T-cell (primary cell): ENCODE results near the gene EEFSEC. TPM values are rescaled to one million over a fixed set of nuclear protein-coding genes. Genes with fewer than 3 reads are reported as not detected.

Experiments
- ATAC-seq, 4 experiments: fragments of 200-7000 bp in 3 of 4; fragments of 150-1000 bp in 1 of 4; cut with Tn5 transposase; replicated peaks in 1 of 4; 1 replicate in 3 of 4; 2 replicates in 1 of 4; pipeline ENCODE4 v1.10.0; 2021; ENCODE audit warnings: moderate library complexity in 3 of 4, mild to moderate bottlenecking in 2 of 4, moderate number of reproducible peaks in 1 of 4
- CTCF ChIA-PET, 2 donors: fragments of 300-600 bp; sonication (Branson Sonifier 250); formaldehyde crosslinking; loops; one replicate each; lab custom pipeline; 2022; ENCODE audit warnings: antibody characterized with exemption in 2 of 2; lab: Charles Lee
- POLR2A ChIA-PET, 2 donors: fragments of 300-600 bp; sonication (Branson Sonifier 250); formaldehyde crosslinking; loops; one replicate each; lab custom pipeline; 2022; ENCODE audit warnings: antibody characterized with exemption in 2 of 2; lab: Charles Lee
- DNase-seq, 35 experiments: peaks; one replicate each; pipeline versions ENCODE4 v3.0.0 to v3.0.0-alpha.2; 2013 to 2023
- H3K27ac ChIP-seq: one replicate; pipeline ENCODE4 v1.5.1; 2013; ENCODE audit warnings: low read length
- H3K27me3 ChIP-seq, 2 experiments: replicated peaks in 1 of 2; 1 replicate in 1 of 2; 2 replicates in 1 of 2; pipeline versions ENCODE4 v1.6.1 to v1.7.0; 2013; ENCODE audit warnings: low read length in 1 of 2, mixed read lengths in 1 of 2; ENCODE audit not compliant: control insufficient read depth in 2 of 2, insufficient read depth in 2 of 2; ENCODE audit errors: extremely low read depth in 1 of 2
- H3K36me3 ChIP-seq, 2 donors: 1 replicate in 1 of 2; 2 replicates in 1 of 2; pipeline versions ENCODE4 v1.6.1 to v1.7.0; 2013; ENCODE audit warnings: low read length in 1 of 2; ENCODE audit not compliant: control insufficient read depth in 2 of 2, insufficient read depth in 1 of 2; ENCODE audit errors: extremely low read depth in 1 of 2
- H3K4me1 ChIP-seq, 2 experiments: 1 replicate in 1 of 2; 2 replicates in 1 of 2; pipeline versions ENCODE4 v1.6.1 to v1.7.0; 2013; ENCODE audit warnings: low read length in 2 of 2, mixed read lengths in 1 of 2; ENCODE audit not compliant: insufficient read depth in 2 of 2, control insufficient read depth in 1 of 2; ENCODE audit errors: extremely low read depth in 1 of 2
- H3K4me3 ChIP-seq, 2 donors: 1 replicate in 1 of 2; 2 replicates in 1 of 2; pipeline versions ENCODE4 v1.5.1 to v1.7.0; 2013; ENCODE audit warnings: mild to moderate bottlenecking in 2 of 2, low read length in 1 of 2, moderate library complexity in 1 of 2; ENCODE audit not compliant: control insufficient read depth in 1 of 2; ENCODE audit errors: extremely low read depth in 1 of 2
- H3K9me3 ChIP-seq: 2 replicates; pipeline ENCODE4 v1.7.0; 2013
- H3K27ac Mint-ChIP-seq, 2 donors: one replicate each; pipeline ENCODE4 v1.8.0; 2020 to 2021; ENCODE audit warnings: mild to moderate bottlenecking in 2 of 2, mixed read lengths in 2 of 2
- H3K27me3 Mint-ChIP-seq, 2 donors: one replicate each; pipeline ENCODE4 v1.8.0; 2021 to 2022; ENCODE audit warnings: mixed read lengths in 2 of 2
- H3K36me3 Mint-ChIP-seq: one replicate; pipeline ENCODE4 v1.8.0; 2021; ENCODE audit warnings: mixed read lengths
- H3K4me1 Mint-ChIP-seq, 3 donors: one replicate each; pipeline ENCODE4 v1.8.0; 2020 to 2022; ENCODE audit warnings: mixed read lengths in 3 of 3, mild to moderate bottlenecking in 1 of 3
- H3K4me3 Mint-ChIP-seq, 3 donors: one replicate each; pipeline ENCODE4 v1.8.0; 2020 to 2022; ENCODE audit warnings: mild to moderate bottlenecking in 3 of 3, mixed read lengths in 3 of 3, moderate library complexity in 3 of 3
- H3K9me3 Mint-ChIP-seq, 3 donors: one replicate each; pipeline ENCODE4 v1.8.0; 2020 to 2022; ENCODE audit warnings: mixed read lengths in 3 of 3
- WGBS: methylation state at CpG from one replicate; pipeline ENCODE4 v1.1.5; 2013; ENCODE audit warnings: missing lambda C conversion rate; ENCODE audit not compliant: insufficient coverage; 5-methylcytosine and 5-hydroxymethylcytosine counted together
- total RNA-seq, 35 experiments: library from RNA in 6 of 35; stranded (reverse) in 6 of 35; fragments of 120-200 nt in 1 of 35; gene quantifications; one replicate each; pipeline versions ENCODE4 v1.2.1 to v1.2.4 and lab custom pipeline; 2013 to 2026

EEFSEC gene
- total RNA-seq, 5 donors from 2014 or later (not counting 1 experiment from before 2014, with no cell fraction given), result 15.9 to 21.1 (median 19.1) TPM

- no peak for DNase-seq
- Mint-ChIP-seq H3K4me1 (peaks cover 13 to 19% (median 17%) of the 10 kb centered on the region in 3 donors), H3K27me3 (no peaks in the 10 kb centered on the region), H3K9me3 (no peaks in the 10 kb centered on the region), H3K36me3 (no peaks in the 10 kb centered on the region), H3K27ac (no peak overlapping the region), H3K4me3 (no peak overlapping the region)
- H3K27ac ChIP-seq, result no peak overlapping the region
- H3K9me3 ChIP-seq, result no peaks in the 10 kb centered on the region
- H3K4me3 ChIP-seq, result no peak overlapping the region
- CTCF ChIA-PET, result interaction anchor here in 1 of 2 donors (0.6 kb wide), 2 partner anchors 14 to 89 kb away, joined by 3 read pairs; no protein-coding TSS in a partner anchor
- peaks cover 0 to 4% of the 10 kb centered on the region in 2 experiments for H3K4me1 ChIP-seq
- H3K27me3 ChIP-seq, result no peaks in the 10 kb centered on the region
- H3K36me3 ChIP-seq, result no peaks in the 10 kb centered on the region
- POLR2A ChIA-PET, result no interaction called here
- ATAC-seq, result no peak
- 89% methylated on average over 6 of the region's 14 CpGs for WGBS
Measured at GRCh38 chr3:128232376-128233178, 79.3 kb downstream of the EEFSEC start.

- ATAC-seq, result no peak
Measured at GRCh38 chr3:128235207-128235926, 82.1 kb downstream of the EEFSEC start.

DNA sequence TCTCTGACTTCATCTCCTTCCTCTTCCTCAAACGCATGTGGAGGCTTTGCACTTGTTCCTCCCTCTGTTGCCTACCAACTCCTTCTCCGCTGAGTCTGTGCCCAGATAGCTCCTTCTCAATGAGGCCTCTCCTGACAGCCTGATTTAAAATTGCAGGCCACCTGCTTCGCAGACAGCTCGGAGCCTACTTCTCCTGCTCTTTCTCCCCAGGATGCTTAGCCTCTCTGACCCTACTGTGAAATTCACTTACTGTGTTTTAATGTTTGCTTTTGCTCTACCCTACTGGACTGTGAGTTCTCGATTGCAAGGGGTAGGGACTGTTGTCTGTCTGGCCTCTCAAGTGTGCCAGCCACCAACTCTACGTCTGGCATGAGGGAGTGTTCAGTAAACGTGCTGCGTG lies 83.4 kb downstream of the EEFSEC start:
- no peaks in the 10 kb centered on the region for H3K36me3 ChIP-seq
- no peaks in the 10 kb centered on the region for H3K36me3 Mint-ChIP-seq
- H3K9me3 ChIP-seq, result no peaks in the 10 kb centered on the region
- H3K9me3 Mint-ChIP-seq, result no peaks in the 10 kb centered on the region
- ATAC-seq, result no peak
- ChIA-PET POLR2A (no interaction called here), CTCF (no interaction called here)
- H3K4me3 ChIP-seq, result no peak overlapping the region
- 94% methylated on average over 5 of the region's 8 CpGs for WGBS
- peaks cover 0 to 10% of the 10 kb centered on the region in 2 experiments for H3K4me1 ChIP-seq
- H3K4me3 Mint-ChIP-seq, result no peak overlapping the region
- H3K27ac ChIP-seq, result no peak overlapping the region
- H3K27ac Mint-ChIP-seq, result peak overlapping the region; percentile 12 to 61
- no peaks in the 10 kb centered on the region for H3K27me3 ChIP-seq
- H3K27me3 Mint-ChIP-seq, result no peaks in the 10 kb centered on the region
- H3K4me1 Mint-ChIP-seq, result peaks cover 36 to 40% (median 40%) of the 10 kb centered on the region in 3 donors
- no peak for DNase-seq

More at GRCh38 chr3:128235207-128235926, 82.1 kb downstream of the EEFSEC start:
- DNase-seq, result no peak
- Mint-ChIP-seq H3K4me1 (peaks cover 31 to 33% (median 33%) of the 10 kb centered on the region in 3 donors), H3K4me3 (no peak overlapping the region), H3K36me3 (no peaks in the 10 kb centered on the region), H3K9me3 (no peaks in the 10 kb centered on the region), H3K27me3 (no peaks in the 10 kb centered on the region), H3K27ac (no peak overlapping the region)
- H3K36me3 ChIP-seq, result no peaks in the 10 kb centered on the region
- no peaks in the 10 kb centered on the region for H3K9me3 ChIP-seq
- POLR2A ChIA-PET, result no interaction called here
- no CpG with 5 or more reads among the region's 11 CpGs for WGBS
- H3K27me3 ChIP-seq, result no peaks in the 10 kb centered on the region
- CTCF ChIA-PET, result no interaction called here
- no peak overlapping the region for H3K27ac ChIP-seq
- no peak overlapping the region for H3K4me3 ChIP-seq
- peaks cover 0 to 10% of the 10 kb centered on the region in 2 experiments for H3K4me1 ChIP-seq

- no peak for ATAC-seq
Measured at GRCh38 chr3:128237348-128238183, 84.3 kb downstream of the EEFSEC start.

DNA sequence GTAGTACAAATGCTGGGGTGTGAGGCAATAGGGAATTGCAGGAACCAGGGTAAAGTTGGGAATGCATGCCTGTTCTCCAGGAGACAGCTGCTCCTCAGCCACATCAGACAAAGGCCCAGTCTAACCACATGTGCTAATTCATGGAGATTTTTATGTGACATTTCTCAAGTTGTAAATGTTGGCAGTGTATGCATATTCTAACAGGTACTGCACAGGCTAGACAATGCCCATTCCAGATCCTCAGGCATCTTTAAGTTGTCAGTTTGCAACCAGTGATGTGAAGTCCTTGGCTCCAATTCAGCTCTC lies 84.9 kb downstream of the EEFSEC start:
- Mint-ChIP-seq H3K36me3 (no peaks in the 10 kb centered on the region), H3K4me1 (peaks cover 45 to 49% (median 46%) of the 10 kb centered on the region in 3 donors), H3K27me3 (no peaks in the 10 kb centered on the region), H3K4me3 (no peak overlapping the region), H3K9me3 (no peaks in the 10 kb centered on the region), H3K27ac (no peak overlapping the region)
- POLR2A ChIA-PET, result no interaction called here
- no peak for DNase-seq
- H3K36me3 ChIP-seq, result no peaks in the 10 kb centered on the region
- CTCF ChIA-PET, result interaction anchor here in 1 of 2 donors (0.8 kb wide), 1 partner anchor 84 kb away, joined by 3 read pairs; no protein-coding TSS in a partner anchor
- H3K27me3 ChIP-seq, result no peaks in the 10 kb centered on the region
- H3K4me3 ChIP-seq, result no peak overlapping the region
- H3K9me3 ChIP-seq, result no peaks in the 10 kb centered on the region
- no peak overlapping the region for H3K27ac ChIP-seq
- H3K4me1 ChIP-seq, result peaks cover 2 to 15% of the 10 kb centered on the region in 2 experiments
- ATAC-seq, result no peak

More at GRCh38 chr3:128237348-128238183, 84.3 kb downstream of the EEFSEC start:
- no peaks in the 10 kb centered on the region for H3K27me3 ChIP-seq
- H3K4me1 ChIP-seq, result peaks cover 0 to 10% of the 10 kb centered on the region in 2 experiments
- peaks cover 40 to 43% (median 41%) of the 10 kb centered on the region in 3 donors for H3K4me1 Mint-ChIP-seq
- H3K9me3 ChIP-seq, result no peaks in the 10 kb centered on the region
- no peaks in the 10 kb centered on the region for H3K9me3 Mint-ChIP-seq
- H3K4me3 Mint-ChIP-seq, result no peak overlapping the region
- no peaks in the 10 kb centered on the region for H3K36me3 Mint-ChIP-seq
- DNase-seq, result no peak
- H3K36me3 ChIP-seq, result no peaks in the 10 kb centered on the region
- no peak overlapping the region for H3K4me3 ChIP-seq
- H3K27ac Mint-ChIP-seq, result peak overlapping the region in 1 of 2 donors; percentile 12
- ChIA-PET POLR2A (no interaction called here), CTCF (no interaction called here)
- H3K27ac ChIP-seq, result no peak overlapping the region
- H3K27me3 Mint-ChIP-seq, result no peaks in the 10 kb centered on the region
- 100% methylated on average over 3 of the region's 3 CpGs for WGBS

GRCh38 chr3:128239304-128239703 lies 86.0 kb downstream of the EEFSEC start:
- Mint-ChIP-seq H3K4me3 (no peak overlapping the region), H3K36me3 (no peaks in the 10 kb centered on the region), H3K9me3 (no peaks in the 10 kb centered on the region), H3K4me1 (peaks cover 48 to 53% (median 48%) of the 10 kb centered on the region in 3 donors), H3K27me3 (no peaks in the 10 kb centered on the region), H3K27ac (peak overlapping the region in 1 of 2 donors; percentile 52)
- 90% methylated on average over 3 of the region's 3 CpGs for WGBS
- Histone ChIP-seq H3K27me3 (no peaks in the 10 kb centered on the region), H3K4me1 (peaks cover 4 to 20% of the 10 kb centered on the region in 2 experiments), H3K9me3 (no peaks in the 10 kb centered on the region), H3K36me3 (no peaks in the 10 kb centered on the region), H3K27ac (no peak overlapping the region), H3K4me3 (no peak overlapping the region)
- ChIA-PET CTCF (no interaction called here), POLR2A (no interaction called here)
- no peak for ATAC-seq
- no peak for DNase-seq
